HepG2 (cell line): ENCODE measurements around the gene EPHA2. TPM values are rescaled to one million over a fixed set of nuclear protein-coding genes. Genes with fewer than 3 reads are reported as not detected.

Experiments
- ARNT ChIP-seq: fragments of 450-650 bp; IDR thresholded peaks from 2 replicates; pipeline ENCODE4 v1.6.1; 2017
- CENPT ChIP-seq: sonication (generic); formaldehyde crosslinking; IDR thresholded peaks from 2 replicates; pipeline ENCODE4 v1.8.0; 2022; ENCODE audit warnings: low read depth, mild to moderate bottlenecking, moderate library complexity, missing genetic modification reagents
- DPF2 ChIP-seq: sonication (generic); formaldehyde crosslinking; IDR thresholded peaks from 2 replicates; pipeline ENCODE4 v1.4.0; 2020; ENCODE audit warnings: mild to moderate bottlenecking, low read depth, missing genetic modification reagents, borderline replicate concordance
- GATAD2A ChIP-seq: IDR thresholded peaks from 2 replicates; pipeline ENCODE4 v1.6.1; 2016
- HDAC1 ChIP-seq: sonication (generic); formaldehyde crosslinking; IDR thresholded peaks from 2 replicates; pipeline ENCODE4 v1.5.1; 2020; ENCODE audit warnings: mild to moderate bottlenecking, missing genetic modification reagents
- HMG20A ChIP-seq: IDR thresholded peaks from 2 replicates; pipeline ENCODE4 v1.6.1; 2016; ENCODE audit warnings: borderline replicate concordance
- HOXA5 ChIP-seq: sonication (generic); formaldehyde crosslinking; IDR thresholded peaks from 2 replicates; pipeline ENCODE4 v1.4.0; 2020; ENCODE audit warnings: missing genetic modification reagents
- MLXIP ChIP-seq: sonication (generic); formaldehyde crosslinking; IDR thresholded peaks from 2 replicates; pipeline ENCODE4 v1.9.0; 2021; ENCODE audit warnings: missing genetic modification reagents, borderline replicate concordance
- MXD4 ChIP-seq: IDR thresholded peaks from 2 replicates; pipeline ENCODE4 v1.6.1; 2016; ENCODE audit warnings: mild to moderate bottlenecking, missing biosample characterization, missing genetic modification reagents
- NR2C2 ChIP-seq: sonication (generic); formaldehyde crosslinking; IDR thresholded peaks from 2 replicates; pipeline ENCODE4 v1.4.0; 2020; ENCODE audit warnings: missing genetic modification reagents, mild to moderate bottlenecking, moderate library complexity, borderline replicate concordance
- SAP130 ChIP-seq: IDR thresholded peaks from 2 replicates; pipeline ENCODE4 v1.6.1; 2016; ENCODE audit warnings: low read depth
- SKI ChIP-seq: fragments of 450-650 bp; IDR thresholded peaks from one replicate; pipeline ENCODE4 v1.6.1; 2018; ENCODE audit warnings: mild to moderate bottlenecking; ENCODE audit not compliant: partially characterized antibody
- TEAD3 ChIP-seq: optimal IDR thresholded peaks from 2 replicates; pipeline ENCODE3; 2016; ENCODE audit warnings: borderline replicate concordance
- TGIF2 ChIP-seq: IDR thresholded peaks from 2 replicates; pipeline ENCODE4 v1.6.1; 2016; ENCODE audit warnings: control low read depth, missing compliant biosample characterization
- ZNF138 ChIP-seq: sonication (generic); formaldehyde crosslinking; IDR thresholded peaks from 2 replicates; pipeline ENCODE4 v1.5.0; 2020; ENCODE audit warnings: mild to moderate bottlenecking, low read depth, missing genetic modification reagents
- ZNF556 ChIP-seq: sonication (generic); formaldehyde crosslinking; IDR thresholded peaks from 2 replicates; pipeline ENCODE4 v1.4.0; 2020; ENCODE audit warnings: mild to moderate bottlenecking, missing genetic modification reagents, borderline replicate concordance
- ZNF614 ChIP-seq: IDR thresholded peaks from 2 replicates; pipeline ENCODE4 v1.6.1; 2018; ENCODE audit warnings: missing biosample characterization, missing genetic modification reagents, inconsistent platforms, borderline replicate concordance
- ZNF644 ChIP-seq: IDR thresholded peaks from 2 replicates; pipeline ENCODE4 v1.6.1; 2016; ENCODE audit warnings: low read depth
- ZNF746 ChIP-seq: sonication (generic); formaldehyde crosslinking; IDR thresholded peaks from 2 replicates; pipeline ENCODE4 v1.8.0; 2022; ENCODE audit warnings: mild to moderate bottlenecking, missing genetic modification reagents
- polyA plus RNA-seq, 8 experiments: library from polyadenylated mRNA; depleted of rRNA in 3 of 8; stranded (reverse) in 7 of 8; unstranded in 1 of 8; fragments of >200 nt; fragmentation: Illumina TruSeq in 4 of 8; extraction: Trizol in 4 of 8; gene quantifications; 2 replicates each; pipeline versions ENCODE4 v1.2.1 to v1.2.3, GENCODE V29; 2011 to 2016; ENCODE audit warnings: low read depth in 4 of 8, missing spikeins in 1 of 8, mixed read lengths in 1 of 8; ENCODE audit not compliant: insufficient read depth in 1 of 8
- total RNA-seq, 5 experiments: library from RNA; depleted of rRNA; stranded (reverse); fragments of >200 nt; fragmentation: Illumina TruSeq; extraction: Trizol; gene quantifications; 2 replicates each; pipeline ENCODE4 v1.2.3, GENCODE V29; 2016; ENCODE audit warnings: low read depth in 1 of 5
- TF ChIP-seq, protein P1 (sequence below): sonication (generic); formaldehyde crosslinking; IDR thresholded peaks from 2 replicates; pipeline ENCODE4 v1.8.1; 2022; ENCODE audit warnings: low read depth, mild to moderate bottlenecking, missing genetic modification reagents
- TF ChIP-seq, protein P2 (sequence below): sonication (generic); formaldehyde crosslinking; conservative IDR thresholded peaks from 2 replicates; pipeline ENCODE4 v1.4.0; 2020; ENCODE audit warnings: missing genetic modification reagents

EPHA2 gene
- total and polyA plus RNA-seq, 2 of the 13 experiments (the other 11 are each of a cell fraction or from before 2014, with no cell fraction given): 33.6 to 53.6 TPM

DNA sequence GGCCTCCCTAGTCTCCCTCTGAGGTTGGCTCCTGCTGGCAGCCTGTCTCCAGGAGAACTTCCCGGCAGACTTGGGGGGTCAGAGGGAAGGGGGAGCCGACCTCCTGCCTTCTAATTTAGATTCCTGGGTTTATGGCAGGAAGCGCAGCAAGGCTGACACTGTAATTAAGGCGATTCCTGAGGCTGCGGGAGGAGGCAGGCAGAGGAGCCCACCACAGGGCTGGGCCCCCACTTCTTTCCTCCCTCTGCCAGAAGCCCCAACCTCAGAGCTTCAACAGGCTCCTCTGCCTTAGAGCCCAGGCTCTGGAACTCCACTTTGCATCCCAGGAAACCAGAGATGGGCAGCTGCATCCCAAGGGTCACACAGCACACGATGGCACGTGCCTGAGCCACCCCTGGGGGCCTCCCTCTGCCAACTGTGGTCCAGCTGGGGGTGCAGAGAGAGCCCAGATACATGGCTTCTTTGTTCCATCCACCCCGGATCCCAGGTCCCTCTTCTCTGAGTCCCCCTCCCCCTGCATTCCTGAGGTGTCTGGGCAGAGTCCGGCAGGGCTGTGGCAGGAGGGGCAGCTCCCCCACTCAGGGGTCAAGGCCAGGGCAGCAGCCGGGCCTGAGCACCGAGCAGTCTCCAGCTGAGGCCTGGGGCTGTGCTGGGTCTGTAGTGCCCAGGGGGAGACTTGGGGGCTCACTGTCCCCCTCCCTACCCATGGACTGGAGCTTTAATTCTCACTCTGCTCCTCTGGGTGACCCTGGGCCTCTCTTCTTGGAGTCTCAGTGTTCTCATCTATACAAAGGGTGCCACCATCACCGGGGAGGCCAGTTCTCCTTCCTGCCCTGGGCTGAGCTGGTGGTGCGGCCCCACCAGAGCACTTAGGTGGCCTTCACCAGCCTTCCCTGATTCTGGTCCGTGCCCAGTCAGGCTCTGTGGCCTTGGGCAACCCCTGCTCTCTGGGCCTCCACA is 43.0 kb downstream of the EPHA2 start (continued):
- TF ChIP-seq ARNT (no peak), HMG20A (CRISPR knock-in tag) (peak; percentile 66; the same call in 1 of the 2 replicates), ZNF614 (CRISPR knock-in tag) (peak; percentile 53; the same call in 1 of the 2 replicates), ZNF746 (CRISPR knock-in tag) (0 out of 2 replicates have a peak, but pooled peaks have one; percentile 29), SKI (peak; percentile 97), SAP130 (CRISPR knock-in tag) (peak; percentile 64), ZNF644 (no peak), MLXIP (CRISPR knock-in tag) (no peak), NR2C2 (CRISPR knock-in tag) (peak; percentile 90), HOXA5 (CRISPR knock-in tag) (no peak), TEAD3 (CRISPR knock-in tag) (peak; percentile 99), ZNF556 (CRISPR knock-in tag) (no peak), GATAD2A (CRISPR knock-in tag) (peak; percentile 84), DPF2 (CRISPR knock-in tag) (peak; percentile 81), ZNF138 (no peak), HDAC1 (CRISPR knock-in tag) (peak; percentile 87), MXD4 (CRISPR knock-in tag) (no peak), TGIF2 (CRISPR knock-in tag) (no peak), CENPT (CRISPR knock-in tag) (no peak)
- TF ChIP-seq, protein P1, sequence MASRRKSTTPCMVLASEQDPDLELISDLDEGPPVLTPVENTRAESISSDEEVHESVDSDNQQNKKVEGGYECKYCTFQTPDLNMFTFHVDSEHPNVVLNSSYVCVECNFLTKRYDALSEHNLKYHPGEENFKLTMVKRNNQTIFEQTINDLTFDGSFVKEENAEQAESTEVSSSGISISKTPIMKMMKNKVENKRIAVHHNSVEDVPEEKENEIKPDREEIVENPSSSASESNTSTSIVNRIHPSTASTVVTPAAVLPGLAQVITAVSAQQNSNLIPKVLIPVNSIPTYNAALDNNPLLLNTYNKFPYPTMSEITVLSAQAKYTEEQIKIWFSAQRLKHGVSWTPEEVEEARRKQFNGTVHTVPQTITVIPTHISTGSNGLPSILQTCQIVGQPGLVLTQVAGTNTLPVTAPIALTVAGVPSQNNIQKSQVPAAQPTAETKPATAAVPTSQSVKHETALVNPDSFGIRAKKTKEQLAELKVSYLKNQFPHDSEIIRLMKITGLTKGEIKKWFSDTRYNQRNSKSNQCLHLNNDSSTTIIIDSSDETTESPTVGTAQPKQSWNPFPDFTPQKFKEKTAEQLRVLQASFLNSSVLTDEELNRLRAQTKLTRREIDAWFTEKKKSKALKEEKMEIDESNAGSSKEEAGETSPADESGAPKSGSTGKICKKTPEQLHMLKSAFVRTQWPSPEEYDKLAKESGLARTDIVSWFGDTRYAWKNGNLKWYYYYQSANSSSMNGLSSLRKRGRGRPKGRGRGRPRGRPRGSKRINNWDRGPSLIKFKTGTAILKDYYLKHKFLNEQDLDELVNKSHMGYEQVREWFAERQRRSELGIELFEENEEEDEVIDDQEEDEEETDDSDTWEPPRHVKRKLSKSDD: 0 out of 2 replicates have a peak, but pooled peaks have one; percentile 25
- TF ChIP-seq, protein P2, sequence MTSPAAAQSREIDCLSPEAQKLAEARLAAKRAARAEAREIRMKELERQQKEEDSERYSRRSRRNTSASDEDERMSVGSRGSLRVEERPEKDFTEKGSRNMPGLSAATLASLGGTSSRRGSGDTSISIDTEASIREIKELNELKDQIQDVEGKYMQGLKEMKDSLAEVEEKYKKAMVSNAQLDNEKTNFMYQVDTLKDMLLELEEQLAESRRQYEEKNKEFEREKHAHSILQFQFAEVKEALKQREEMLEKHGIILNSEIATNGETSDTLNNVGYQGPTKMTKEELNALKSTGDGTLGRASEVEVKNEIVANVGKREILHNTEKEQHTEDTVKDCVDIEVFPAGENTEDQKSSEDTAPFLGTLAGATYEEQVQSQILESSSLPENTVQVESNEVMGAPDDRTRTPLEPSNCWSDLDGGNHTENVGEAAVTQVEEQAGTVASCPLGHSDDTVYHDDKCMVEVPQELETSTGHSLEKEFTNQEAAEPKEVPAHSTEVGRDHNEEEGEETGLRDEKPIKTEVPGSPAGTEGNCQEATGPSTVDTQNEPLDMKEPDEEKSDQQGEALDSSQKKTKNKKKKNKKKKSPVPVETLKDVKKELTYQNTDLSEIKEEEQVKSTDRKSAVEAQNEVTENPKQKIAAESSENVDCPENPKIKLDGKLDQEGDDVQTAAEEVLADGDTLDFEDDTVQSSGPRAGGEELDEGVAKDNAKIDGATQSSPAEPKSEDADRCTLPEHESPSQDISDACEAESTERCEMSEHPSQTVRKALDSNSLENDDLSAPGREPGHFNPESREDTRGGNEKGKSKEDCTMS: no peak
